Activated CD4-positive, CD25-positive, alpha-beta regulatory T cell treated with anti-CD3 and anti-CD28 coated beads, Interleukin-2, amount 50 U/mL, for 72 hours (primary cell): Measurements from ENCODE around the gene TSHR.

Experiments
- DNase-seq: peaks from one replicate; pipeline ENCODE4 v3.0.0; 2021

Gene TSHR

DNA sequence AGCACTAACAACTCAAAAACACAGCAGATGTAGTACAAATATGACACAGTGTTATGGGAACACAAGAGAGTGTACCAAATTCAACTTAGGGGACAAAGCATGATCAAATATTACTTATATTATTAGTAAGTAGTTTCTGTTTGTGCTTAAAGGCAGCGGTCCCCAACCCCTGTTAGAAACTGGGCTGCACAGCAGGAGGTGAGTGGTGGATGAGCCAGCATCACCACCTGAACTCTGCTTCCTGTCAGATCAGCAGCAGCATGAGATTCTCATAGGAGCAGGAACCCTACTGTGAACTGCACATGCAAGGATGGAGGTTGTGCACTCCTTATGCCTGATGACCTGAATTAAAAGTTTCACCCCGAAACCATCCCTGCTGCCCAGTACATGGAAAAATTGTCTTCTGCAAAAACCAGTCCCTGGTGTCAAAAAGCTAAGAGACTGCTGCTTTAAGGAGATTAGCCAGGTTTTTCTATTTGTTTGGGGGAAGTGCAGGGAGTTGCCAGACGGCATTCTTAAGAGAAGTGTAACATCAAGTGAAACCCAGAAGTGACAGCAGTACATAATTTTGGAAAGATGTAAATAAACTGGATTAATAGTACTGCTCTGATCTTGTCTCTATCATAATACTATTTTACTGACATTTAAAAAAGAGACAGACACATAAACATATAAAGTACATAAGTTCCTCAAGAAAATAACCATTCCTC is 238.7 kb downstream of the TSHR start:
- DNase-seq = no peak
